Smooth muscle cell (in vitro differentiated cells): ENCODE results near the gene SUCLG2. TPM values are rescaled to one million over a fixed set of nuclear protein-coding genes. Genes with fewer than 3 reads are reported as not detected.
"Not testable (repeated sequence)": the region's sequence is repeated elsewhere in the genome, so short reads cannot be mapped to it uniquely, and the experiment has no call there.

Experiments used
- DNase-seq: peaks from one replicate; lab custom pipeline; 2025; ENCODE audit not compliant: unreplicated experiment; lab: John Stamatoyannopoulos, UW
- H2AFZ ChIP-seq: fragments of 200-600 bp; sonication (generic); 2 replicates; pipeline ENCODE4 v1.6.0; 2016; ENCODE audit warnings: antibody characterized with exemption, low read depth, mild to moderate bottlenecking
- H3F3A ChIP-seq: fragments of 200-600 bp; sonication (generic); 2 replicates; pipeline ENCODE4 v1.6.0; 2017; ENCODE audit warnings: antibody characterized with exemption, low read depth
- H3K27ac ChIP-seq: fragments of 200-600 bp; sonication (generic); 2 replicates; pipeline ENCODE4 v1.5.1; 2016; ENCODE audit warnings: low read depth, mild to moderate bottlenecking
- H3K27me3 ChIP-seq: fragments of 200-600 bp; sonication (generic); 2 replicates; pipeline ENCODE4 v1.6.1; 2016; ENCODE audit warnings: low read depth, mild to moderate bottlenecking
- H3K36me3 ChIP-seq: fragments of 200-600 bp; sonication (generic); 2 replicates; pipeline ENCODE4 v1.5.1; 2016; ENCODE audit warnings: low read depth
- H3K4me1 ChIP-seq: fragments of 200-600 bp; sonication (generic); 2 replicates; pipeline ENCODE4 v1.5.1; 2016; ENCODE audit warnings: low read depth
- H3K4me2 ChIP-seq: fragments of 200-600 bp; sonication (generic); 2 replicates; pipeline ENCODE4 v1.6.0; 2016; ENCODE audit warnings: mild to moderate bottlenecking
- H3K4me3 ChIP-seq: fragments of 200-600 bp; sonication (generic); 2 replicates; pipeline ENCODE4 v1.5.1; 2016; ENCODE audit warnings: mild to moderate bottlenecking
- H3K79me2 ChIP-seq: fragments of 200-600 bp; sonication (generic); 2 replicates; pipeline ENCODE4 v1.6.0; 2016; ENCODE audit warnings: low read depth, mild to moderate bottlenecking
- H3K9ac ChIP-seq: fragments of 200-600 bp; sonication (generic); 2 replicates; pipeline ENCODE4 v1.6.0; 2016; ENCODE audit warnings: low read depth
- H3K9me3 ChIP-seq: fragments of 200-600 bp; sonication (generic); replicated peaks from 2 replicates; pipeline ENCODE4 v1.5.1; 2016; ENCODE audit warnings: low read depth
- H4K20me1 ChIP-seq: fragments of 200-600 bp; sonication (generic); 2 replicates; pipeline ENCODE4 v1.6.0; 2016; ENCODE audit warnings: low read depth
- WGBS: methylation state at CpG from one replicate; pipeline ENCODE4 v1.1.7; 2016; ENCODE audit warnings: low lambda C conversion rate; 5-methylcytosine and 5-hydroxymethylcytosine counted together
- polyA plus RNA-seq: library from polyadenylated mRNA; unstranded; fragments of >200 nt; fragmentation: Nextera tagmentation; extraction: Ambion mirVana; gene quantifications from 2 replicates; pipeline ENCODE4 v1.2.1, GENCODE V29; 2016
- total RNA-seq: library from RNA; depleted of rRNA; stranded (reverse); fragments of >200 nt; gene quantifications from 2 replicates; pipeline ENCODE4 v1.2.3, GENCODE V29; 2014
- TF ChIP-seq, protein P1 (sequence below): fragments of 200-600 bp; sonication (generic); IDR thresholded peaks from 2 replicates; pipeline ENCODE4 v1.5.1; 2017; ENCODE audit warnings: borderline replicate concordance, mild to moderate bottlenecking, antibody characterized with exemption; ENCODE audit not compliant: insufficient read depth, poor library complexity, severe bottlenecking

Gene SUCLG2
- total and polyA plus RNA-seq, 2 experiments from 2014 or later: 40.3 to 45.4 TPM

DNA sequence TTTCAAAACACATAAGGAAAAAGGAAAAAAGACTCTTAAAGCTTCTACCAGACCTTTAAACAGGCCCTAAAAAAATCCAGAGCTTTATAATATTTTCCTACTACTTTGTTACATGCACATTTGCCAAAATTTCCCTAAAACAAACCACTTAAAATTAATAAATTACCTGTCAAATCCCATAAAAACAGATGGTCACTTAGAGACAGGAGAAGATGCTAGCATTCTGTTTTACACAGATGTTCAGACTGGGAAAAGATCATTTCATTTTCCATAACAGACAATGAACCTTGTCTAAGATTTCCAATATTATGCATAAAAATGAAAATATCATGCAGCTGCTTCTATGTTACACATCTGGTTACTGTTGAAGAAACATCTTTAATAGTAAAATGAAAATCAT is 66.6 kb downstream of the SUCLG2 start:
- Histone ChIP-seq H3F3A (no peaks in the 10 kb centered on the region), H3K27me3 (no peaks in the 10 kb centered on the region), H3K79me2 (peaks cover 7% of the 10 kb centered on the region), H2AFZ (no peak overlapping the region), H4K20me1 (peaks cover 33% of the 10 kb centered on the region), H3K9me3 (no peaks in the 10 kb centered on the region), H3K4me3 (no peak overlapping the region), H3K9ac (no peak overlapping the region), H3K36me3 (no peaks in the 10 kb centered on the region), H3K4me1 (no peaks in the 10 kb centered on the region), H3K27ac (no peak overlapping the region), H3K4me2 (no peak overlapping the region)
- DNase-seq: no peak
- TF ChIP-seq, protein P1, sequence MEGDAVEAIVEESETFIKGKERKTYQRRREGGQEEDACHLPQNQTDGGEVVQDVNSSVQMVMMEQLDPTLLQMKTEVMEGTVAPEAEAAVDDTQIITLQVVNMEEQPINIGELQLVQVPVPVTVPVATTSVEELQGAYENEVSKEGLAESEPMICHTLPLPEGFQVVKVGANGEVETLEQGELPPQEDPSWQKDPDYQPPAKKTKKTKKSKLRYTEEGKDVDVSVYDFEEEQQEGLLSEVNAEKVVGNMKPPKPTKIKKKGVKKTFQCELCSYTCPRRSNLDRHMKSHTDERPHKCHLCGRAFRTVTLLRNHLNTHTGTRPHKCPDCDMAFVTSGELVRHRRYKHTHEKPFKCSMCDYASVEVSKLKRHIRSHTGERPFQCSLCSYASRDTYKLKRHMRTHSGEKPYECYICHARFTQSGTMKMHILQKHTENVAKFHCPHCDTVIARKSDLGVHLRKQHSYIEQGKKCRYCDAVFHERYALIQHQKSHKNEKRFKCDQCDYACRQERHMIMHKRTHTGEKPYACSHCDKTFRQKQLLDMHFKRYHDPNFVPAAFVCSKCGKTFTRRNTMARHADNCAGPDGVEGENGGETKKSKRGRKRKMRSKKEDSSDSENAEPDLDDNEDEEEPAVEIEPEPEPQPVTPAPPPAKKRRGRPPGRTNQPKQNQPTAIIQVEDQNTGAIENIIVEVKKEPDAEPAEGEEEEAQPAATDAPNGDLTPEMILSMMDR: no peak

DNA sequence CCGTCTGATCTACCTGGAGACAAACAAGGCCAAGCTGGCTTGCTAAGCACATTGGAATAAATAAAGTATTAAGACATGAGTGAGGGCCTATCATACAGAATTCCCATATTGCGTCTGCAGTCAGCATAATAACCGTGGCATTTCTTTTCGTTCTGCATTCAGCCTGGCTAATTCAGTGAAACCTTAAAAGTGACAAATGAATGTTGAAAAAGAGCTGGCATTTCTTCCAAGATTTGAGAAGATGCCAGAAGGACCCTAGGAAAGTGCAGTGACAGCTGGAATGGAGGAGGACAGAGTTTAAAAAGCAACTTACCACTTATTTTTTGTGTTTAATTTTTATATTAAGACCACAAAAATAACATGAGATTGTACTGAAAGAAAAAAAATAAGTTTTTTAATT is 67.1 kb downstream of the SUCLG2 start:
- Histone ChIP-seq H3K9me3 (no peaks in the 10 kb centered on the region), H3K36me3 (no peaks in the 10 kb centered on the region), H3F3A (no peaks in the 10 kb centered on the region), H2AFZ (no peak overlapping the region), H3K4me2 (no peak overlapping the region), H3K4me3 (no peak overlapping the region), H3K27ac (no peak overlapping the region), H3K27me3 (no peaks in the 10 kb centered on the region), H4K20me1 (peaks cover 30% of the 10 kb centered on the region), H3K4me1 (no peaks in the 10 kb centered on the region), H3K79me2 (peaks cover 4% of the 10 kb centered on the region), H3K9ac (no peak overlapping the region)
- DNase-seq: no peak
- whole genome bisulfite sequencing: 95% methylated on average over 4 of the region's 4 CpGs
- TF ChIP-seq, protein P1: no peak

DNA sequence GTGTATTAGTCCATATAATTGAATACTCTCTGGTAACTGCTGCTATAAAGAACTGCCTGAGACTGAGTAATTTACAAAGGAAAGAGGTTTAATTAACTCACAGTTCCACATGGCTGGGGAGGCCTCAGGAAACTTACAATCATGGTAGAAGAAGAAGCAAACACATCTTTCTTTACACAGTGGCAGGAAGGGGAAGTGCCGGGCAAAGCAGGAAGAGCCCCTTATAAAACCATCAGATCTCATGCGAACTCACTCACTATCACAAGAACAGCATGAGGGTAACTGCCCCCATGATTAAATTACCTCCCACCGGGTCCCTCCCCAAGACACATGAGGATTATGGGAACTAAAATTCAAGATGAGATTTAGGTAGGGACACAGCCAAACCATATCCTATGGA is 69.8 kb downstream of the SUCLG2 start:
- H3K4me3 ChIP-seq: not testable (repeated sequence)

DNA sequence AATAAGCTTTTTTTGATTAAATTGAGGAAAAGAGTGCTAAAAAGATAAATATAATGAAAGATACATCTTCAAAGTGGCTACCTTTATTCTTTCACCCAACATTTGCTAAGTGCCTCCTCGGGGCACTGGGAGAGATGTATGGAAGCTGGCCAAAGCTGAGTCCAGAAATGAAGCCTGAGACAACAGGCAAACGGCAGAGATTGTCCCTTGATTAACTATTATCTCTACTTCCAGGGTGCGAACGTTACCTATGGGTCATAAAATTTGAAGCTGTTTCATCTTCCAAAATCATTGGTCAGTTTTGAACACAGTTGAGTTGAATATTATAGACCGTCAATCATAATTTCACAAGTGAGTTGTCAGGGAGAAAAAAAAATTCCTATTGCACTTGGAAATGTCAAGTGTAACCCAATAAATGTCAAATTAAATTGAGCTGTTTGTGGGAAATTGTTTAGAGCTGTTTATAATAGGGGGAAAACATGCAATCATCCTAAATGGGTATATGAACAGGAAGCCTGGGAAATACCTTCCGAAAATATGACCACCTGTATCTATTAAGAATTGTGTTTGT is 73.9 kb downstream of the SUCLG2 start:
- 78% methylated on average over 6 of the region's 6 CpGs for WGBS
- Histone ChIP-seq H3K4me3 (no peak overlapping the region), H3K9me3 (no peaks in the 10 kb centered on the region), H3K4me2 (no peak overlapping the region), H4K20me1 (peaks cover 31% of the 10 kb centered on the region), H3K36me3 (no peaks in the 10 kb centered on the region), H3F3A (no peaks in the 10 kb centered on the region), H3K4me1 (no peaks in the 10 kb centered on the region), H3K9ac (no peak overlapping the region), H3K79me2 (no peaks in the 10 kb centered on the region), H3K27me3 (no peaks in the 10 kb centered on the region), H2AFZ (no peak overlapping the region), H3K27ac (no peak overlapping the region)
- TF ChIP-seq, protein P1: no peak
- no peak for DNase-seq

More for the DNA sequence above, 69.8 kb downstream of the SUCLG2 start:
- not testable (repeated sequence) for H3K79me2 ChIP-seq, H3K36me3 ChIP-seq, H3K27me3 ChIP-seq, H3K4me2 ChIP-seq, H3K4me1 ChIP-seq, H3K9me3 ChIP-seq, DNase-seq, H3K27ac ChIP-seq, H3F3A ChIP-seq, H2AFZ ChIP-seq, H3K9ac ChIP-seq
- WGBS: 95% methylated on average over 3 of the region's 3 CpGs
- H4K20me1 ChIP-seq: peaks cover 35% of the 10 kb centered on the region
